ENCODE measurements around the gene TTC28. TPM values are rescaled to one million over a fixed set of nuclear protein-coding genes. Genes with fewer than 3 reads are reported as not detected.
"Not testable (repeated sequence)": the region's sequence is repeated elsewhere in the genome, so short reads cannot be mapped to it uniquely, and the experiment has no call there.

Gene TTC28
- total and polyA plus RNA-seq, 2 donors = 15.9 to 81.9 TPM

- WGBS = 89% methylated on average over 8 of the region's 8 CpGs
- no peaks in the 10 kb centered on the region for H3K4me1 ChIP-seq (ENCODE audit: insufficient read depth)
- H3K27ac ChIP-seq (ENCODE audit: low read depth) = no peak overlapping the region
- H3K4me3 ChIP-seq (ENCODE audit: low read depth, low read length) = no peak overlapping the region
- no peaks in the 10 kb centered on the region for H3K36me3 ChIP-seq (ENCODE audit: insufficient read depth)
- DNase-seq (ENCODE audit: extremely low spot score) = no peak
These were observed 98.6 kb downstream of the TTC28 start for GRCh38 chr22:28581016-28581415.

DNA sequence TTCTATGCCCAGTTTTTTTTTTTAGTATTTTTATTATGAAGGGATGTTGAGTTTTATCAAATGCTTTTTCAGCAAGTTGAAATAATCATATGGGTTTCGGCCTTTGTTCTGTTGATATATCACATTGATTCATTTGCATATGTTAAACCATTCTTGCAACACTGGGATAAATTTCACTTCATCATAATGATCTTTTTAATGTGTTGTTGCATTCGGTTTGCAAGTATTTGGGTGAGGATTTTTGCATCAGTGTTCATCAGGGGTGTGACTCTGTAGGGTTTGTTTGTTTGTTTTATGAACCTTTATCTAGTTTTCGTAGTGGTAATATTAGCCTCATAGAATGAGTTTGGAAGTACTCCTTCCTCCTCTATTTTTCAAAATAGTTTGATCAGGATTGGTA, 103.5 kb downstream of the TTC28 start:
- no peak for DNase-seq (ENCODE audit: extremely low spot score)
- Histone ChIP-seq H3K4me1 (ENCODE audit: insufficient read depth) (no peaks in the 10 kb centered on the region), H3K27ac (ENCODE audit: low read depth) (no peak overlapping the region), H3K4me3 (ENCODE audit: low read depth, low read length) (no peak overlapping the region), H3K36me3 (ENCODE audit: insufficient read depth) (no peaks in the 10 kb centered on the region)
- 93% methylated on average over 3 of the region's 3 CpGs for WGBS

GRCh38 chr22:28574159-28574788, 105.4 kb downstream of the TTC28 start:
- no peaks in the 10 kb centered on the region for H3K4me1 ChIP-seq (ENCODE audit: insufficient read depth)
- no peaks in the 10 kb centered on the region for H3K36me3 ChIP-seq (ENCODE audit: insufficient read depth)
- DNase-seq (ENCODE audit: extremely low spot score) = no peak
- H3K27ac ChIP-seq (ENCODE audit: low read depth) = no peak overlapping the region
- WGBS = 85% methylated on average over 4 of the region's 4 CpGs
- no peak overlapping the region for H3K4me3 ChIP-seq (ENCODE audit: low read depth, low read length)

- no peak overlapping the region for H3K27ac ChIP-seq (ENCODE audit: low read depth)
- H3K4me3 ChIP-seq (ENCODE audit: low read depth, low read length) = no peak overlapping the region
- H3K4me1 ChIP-seq (ENCODE audit: insufficient read depth) = no peaks in the 10 kb centered on the region
- H3K36me3 ChIP-seq (ENCODE audit: insufficient read depth) = no peaks in the 10 kb centered on the region
- no peak for DNase-seq (ENCODE audit: extremely low spot score)
- WGBS = 53% methylated on average over 3 of the region's 3 CpGs
These were observed 108.8 kb downstream of the TTC28 start for GRCh38 chr22:28570696-28571373.

- not testable (repeated sequence) for H3K36me3 ChIP-seq (ENCODE audit: insufficient read depth); H3K27ac ChIP-seq (ENCODE audit: low read depth); H3K4me3 ChIP-seq (ENCODE audit: low read depth, low read length); DNase-seq (ENCODE audit: extremely low spot score); H3K4me1 ChIP-seq (ENCODE audit: insufficient read depth)
- 98% methylated on average over 3 of the region's 3 CpGs for WGBS
These were observed 110.7 kb downstream of the TTC28 start for GRCh38 chr22:28568974-28569373.

DNA sequence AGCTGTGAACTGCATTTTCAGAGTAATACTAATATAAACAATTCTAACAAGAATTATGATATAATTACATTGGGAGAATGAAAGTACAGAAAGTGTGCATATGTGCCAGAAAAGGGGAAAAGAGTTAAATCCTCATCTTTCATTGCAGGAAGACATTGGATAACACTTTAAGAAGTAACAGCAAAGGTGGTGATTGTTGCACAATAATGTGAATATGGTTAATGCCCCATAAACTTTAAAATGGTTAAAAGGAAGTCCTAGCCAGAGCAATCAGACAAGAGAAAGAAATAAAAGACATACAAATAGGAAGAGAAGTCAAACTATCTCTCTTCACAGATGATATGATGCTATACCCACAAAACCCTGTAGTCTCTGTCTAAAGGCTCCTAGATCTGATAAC, 111.5 kb downstream of the TTC28 start:
- Histone ChIP-seq H3K27ac (ENCODE audit: low read depth) (no peak overlapping the region), H3K4me3 (ENCODE audit: low read depth, low read length) (no peak overlapping the region), H3K4me1 (ENCODE audit: insufficient read depth) (no peaks in the 10 kb centered on the region), H3K36me3 (ENCODE audit: insufficient read depth) (no peaks in the 10 kb centered on the region)
- DNase-seq (ENCODE audit: extremely low spot score) = no peak

- 95% methylated on average over 12 of the region's 12 CpGs for WGBS
These were observed 112.6 kb downstream of the TTC28 start for GRCh38 chr22:28566920-28567499.

DNA sequence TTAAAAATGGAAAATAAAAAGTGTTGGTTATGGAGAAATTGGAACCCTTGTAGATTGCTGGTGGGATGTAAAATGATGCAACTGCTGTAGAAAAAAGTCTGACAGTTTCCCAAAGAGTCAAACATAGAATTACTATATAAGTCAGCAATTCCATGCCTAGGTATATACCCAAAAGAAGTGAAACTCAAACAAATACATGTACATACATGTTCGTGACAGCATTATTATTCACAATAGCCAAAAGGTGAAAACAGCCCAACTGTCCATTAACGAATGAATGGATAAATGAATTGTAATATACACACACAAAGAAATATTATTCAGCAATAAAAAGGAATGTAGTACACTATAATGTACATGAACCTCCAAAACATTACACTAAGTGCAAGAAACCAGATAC, 116.0 kb downstream of the TTC28 start:
- H3K36me3 ChIP-seq (ENCODE audit: insufficient read depth) = no peaks in the 10 kb centered on the region
- H3K27ac ChIP-seq (ENCODE audit: low read depth) = no peak overlapping the region
- no peak overlapping the region for H3K4me3 ChIP-seq (ENCODE audit: low read depth, low read length)
- no peaks in the 10 kb centered on the region for H3K4me1 ChIP-seq (ENCODE audit: insufficient read depth)
- WGBS = 98% methylated on average over 2 of the region's 2 CpGs
- no peak for DNase-seq (ENCODE audit: extremely low spot score)

More at GRCh38 chr22:28566920-28567499, 112.6 kb downstream of the TTC28 start:
- not testable (repeated sequence) for H3K27ac ChIP-seq (ENCODE audit: low read depth); H3K4me1 ChIP-seq (ENCODE audit: insufficient read depth); H3K4me3 ChIP-seq (ENCODE audit: low read depth, low read length); H3K36me3 ChIP-seq (ENCODE audit: insufficient read depth); DNase-seq (ENCODE audit: extremely low spot score)

- H3K27ac ChIP-seq (ENCODE audit: low read depth) = no peak overlapping the region
- DNase-seq (ENCODE audit: extremely low spot score) = no peak
- WGBS = 94% methylated on average over 1 of the region's 1 CpG
- H3K4me1 ChIP-seq (ENCODE audit: insufficient read depth) = no peaks in the 10 kb centered on the region
- no peak overlapping the region for H3K4me3 ChIP-seq (ENCODE audit: low read depth, low read length)
- no peaks in the 10 kb centered on the region for H3K36me3 ChIP-seq (ENCODE audit: insufficient read depth)
These were observed 117.3 kb downstream of the TTC28 start for GRCh38 chr22:28562324-28562723.

DNA sequence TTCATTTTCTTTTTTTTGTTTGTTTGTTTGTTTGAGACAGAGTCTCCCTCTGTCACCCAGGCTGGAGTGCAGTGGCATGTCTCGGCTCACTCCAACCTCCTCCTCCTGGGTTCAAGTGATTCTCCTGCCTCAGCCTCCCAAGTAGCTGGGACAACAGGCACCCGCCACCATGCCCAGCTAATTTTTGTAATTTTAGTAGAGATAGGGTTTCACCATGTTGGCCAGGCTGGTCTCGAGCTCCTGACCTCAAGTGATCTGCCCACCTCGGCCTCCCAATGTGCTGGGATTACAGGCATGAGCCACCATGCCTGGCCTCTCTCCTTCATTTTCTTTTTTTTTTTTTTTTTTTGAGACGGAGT, 118.9 kb downstream of the TTC28 start:
- H3K4me1 ChIP-seq (ENCODE audit: insufficient read depth); H3K4me3 ChIP-seq (ENCODE audit: low read depth, low read length); H3K36me3 ChIP-seq (ENCODE audit: insufficient read depth); DNase-seq (ENCODE audit: extremely low spot score); H3K27ac ChIP-seq (ENCODE audit: low read depth): not testable (repeated sequence)
- WGBS = 97% methylated on average over 5 of the region's 5 CpGs

- no peaks in the 10 kb centered on the region for H3K36me3 ChIP-seq (ENCODE audit: insufficient read depth)
- DNase-seq (ENCODE audit: extremely low spot score) = no peak
- H3K4me1 ChIP-seq (ENCODE audit: insufficient read depth) = no peaks in the 10 kb centered on the region
- WGBS = 56% methylated on average over 2 of the region's 2 CpGs
- H3K4me3 ChIP-seq (ENCODE audit: low read depth, low read length) = no peak overlapping the region
- no peak overlapping the region for H3K27ac ChIP-seq (ENCODE audit: low read depth)
These were observed 119.4 kb downstream of the TTC28 start for GRCh38 chr22:28560046-28560742.

DNA sequence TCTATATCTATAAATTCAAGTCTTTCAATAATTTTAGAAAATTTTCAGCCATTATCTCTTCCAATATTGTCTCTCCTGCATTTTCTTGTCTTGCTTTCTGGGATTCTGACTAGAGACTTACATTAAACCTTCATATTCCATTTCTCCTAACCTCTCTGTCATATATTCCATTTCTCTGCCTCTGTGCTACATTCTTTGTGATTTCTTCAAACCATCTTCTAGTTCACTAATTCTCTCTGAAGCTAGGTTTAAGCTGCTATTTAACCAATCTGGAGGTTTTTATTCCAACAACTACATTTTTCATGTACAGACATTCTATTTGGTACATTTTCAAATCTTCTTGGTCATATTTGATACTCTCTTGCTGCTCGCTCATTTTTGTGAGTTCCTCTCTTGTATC, 122.5 kb downstream of the TTC28 start:
- DNase-seq (ENCODE audit: extremely low spot score) = no peak
- H3K4me1 ChIP-seq (ENCODE audit: insufficient read depth) = no peaks in the 10 kb centered on the region
- H3K36me3 ChIP-seq (ENCODE audit: insufficient read depth) = no peaks in the 10 kb centered on the region
- H3K4me3 ChIP-seq (ENCODE audit: low read depth, low read length) = no peak overlapping the region
- H3K27ac ChIP-seq (ENCODE audit: low read depth) = no peak overlapping the region
- WGBS = 99% methylated on average over 1 of the region's 1 CpG

DNA sequence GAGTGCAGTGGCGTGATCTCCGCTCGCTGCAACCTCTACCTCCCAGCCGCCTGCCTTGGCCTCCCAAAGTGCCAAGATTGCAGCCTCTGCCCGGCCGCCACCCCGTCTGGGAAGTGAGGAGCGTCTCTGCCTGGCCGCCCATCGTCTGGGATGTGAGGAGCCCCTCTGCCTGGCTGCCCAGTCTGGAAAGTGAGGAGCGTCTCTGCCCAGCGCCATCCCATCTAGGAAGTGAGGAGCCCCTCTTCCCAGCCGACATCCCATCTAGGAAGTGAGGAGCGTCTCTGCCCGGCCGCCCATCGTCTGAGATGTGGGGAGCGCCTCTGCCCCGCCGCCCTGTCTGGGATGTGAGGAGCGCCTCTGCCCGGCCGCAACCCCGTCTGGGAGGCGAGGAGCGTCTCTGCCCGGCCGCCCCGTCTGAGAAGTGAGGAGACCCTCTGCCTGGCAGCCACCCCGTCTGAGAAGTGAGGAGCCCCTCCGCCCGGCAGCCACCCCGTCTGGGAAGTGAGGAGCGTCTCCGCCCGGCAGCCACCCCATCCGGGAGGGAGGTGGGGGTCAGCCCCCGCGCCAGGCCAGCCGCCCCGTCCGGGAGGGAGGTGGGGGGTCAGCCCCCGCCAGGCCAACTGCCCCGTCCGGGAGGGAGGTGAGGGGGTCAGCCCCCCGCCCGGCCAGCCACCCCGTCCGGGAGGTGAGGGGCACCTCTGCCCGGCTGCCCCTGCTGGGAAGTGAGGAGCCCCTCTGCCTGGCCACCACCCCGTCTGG, 126.4 kb downstream of the TTC28 start:
- H3K36me3 ChIP-seq (ENCODE audit: insufficient read depth) = not testable (repeated sequence)
- 97% methylated on average over 47 of the region's 51 CpGs for WGBS

More for the DNA sequence above, 126.4 kb downstream of the TTC28 start:
- DNase-seq (ENCODE audit: extremely low spot score); H3K4me1 ChIP-seq (ENCODE audit: insufficient read depth); H3K4me3 ChIP-seq (ENCODE audit: low read depth, low read length); H3K27ac ChIP-seq (ENCODE audit: low read depth): not testable (repeated sequence)
